H1 (cell line): Measurements from ENCODE around the gene RDH14.

Experiments
- CREB1 ChIP-seq: IDR thresholded peaks from 2 replicates; pipeline ENCODE4 v1.6.1; 2012; ENCODE audit warnings: inconsistent platforms
- CTCF ChIP-seq, 3 experiments: IDR thresholded peaks; 1 replicate in 2 of 3; 2 replicates in 1 of 3; pipeline versions ENCODE4 v1.5.1 to v1.6.1; 2011; ENCODE audit warnings: low read length in 3 of 3, mild to moderate bottlenecking in 3 of 3, inconsistent platforms in 2 of 3, low read depth in 1 of 3, moderate library complexity in 1 of 3; ENCODE audit not compliant: insufficient read depth in 1 of 3; ENCODE audit errors: control extremely low read depth in 1 of 3
- SP4 ChIP-seq: IDR thresholded peaks from 2 replicates; pipeline ENCODE4 v1.6.1; 2012; ENCODE audit warnings: low read length, inconsistent platforms

DNA sequence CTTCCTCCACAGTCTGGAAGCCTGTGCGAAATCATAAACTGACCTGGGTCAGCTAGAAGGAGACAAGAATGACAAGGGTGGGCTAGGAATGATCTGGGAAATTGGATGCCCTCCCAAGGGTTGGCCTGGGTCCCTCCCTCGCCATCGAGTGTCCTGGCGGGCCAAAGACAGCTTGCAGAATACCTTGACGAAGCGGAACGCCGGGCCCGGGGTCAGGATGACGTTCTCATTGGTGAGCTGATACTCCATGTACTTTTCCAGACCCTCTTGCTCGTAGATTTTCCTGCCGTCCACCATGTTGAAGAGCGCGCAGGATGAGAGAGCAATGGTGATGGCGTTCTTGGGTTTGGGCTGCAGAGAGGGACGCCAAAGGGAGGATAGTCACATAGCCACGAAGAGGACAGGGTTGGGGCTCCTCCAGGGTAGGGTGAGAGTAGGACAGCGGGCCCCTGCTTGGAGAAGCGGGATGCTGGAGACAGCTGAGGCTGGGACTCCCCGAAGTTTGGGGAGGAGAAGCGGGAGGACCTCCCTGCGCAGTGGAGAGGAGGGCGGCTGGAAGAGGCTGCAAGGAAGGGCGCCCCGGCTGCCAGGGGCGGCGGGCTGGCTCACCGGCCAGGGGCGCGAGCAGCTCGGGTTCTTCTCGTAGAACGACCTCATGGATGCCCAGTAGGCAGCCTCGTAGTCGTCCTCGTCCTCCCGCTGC is 23.6 kb upstream of the RDH14 start:
- TF ChIP-seq SP4 (no peak), CREB1 (no peak), CTCF (IDR thresholded peaks at IDR 0.05; ENCODE audit: control extremely low read depth in 1 of 3, insufficient read depth in 1 of 3, low read depth in 1 of 3, low read length in 3 of 3) (no peak)
